ENCODE measurements around the gene CFAP77. TPM values are rescaled to one million over a fixed set of nuclear protein-coding genes. Genes with fewer than 3 reads are reported as not detected.

Gene CFAP77
- total RNA-seq, 1 donor from 2014 or later, result not detected

DNA sequence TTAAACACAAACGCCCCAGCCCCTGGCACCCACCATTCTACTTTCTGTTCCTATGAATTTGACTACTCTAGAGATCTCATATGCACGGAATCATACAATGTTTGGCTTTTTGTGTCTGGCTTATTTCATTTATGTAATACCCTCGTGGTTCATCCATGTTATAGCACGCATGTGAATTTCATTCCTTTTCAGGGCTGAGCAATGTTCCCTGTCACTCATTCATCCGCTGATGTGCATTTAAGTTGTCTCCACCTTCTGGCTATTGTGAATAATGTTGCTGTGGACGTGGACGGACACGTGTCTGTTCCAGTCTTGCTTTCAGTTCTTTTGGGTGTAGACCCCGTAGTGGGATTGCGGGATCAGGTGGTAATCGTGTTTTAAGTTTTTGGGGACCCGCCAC, 92.5 kb downstream of the CFAP77 start:
- TF ChIP-seq CTCF (conservative IDR thresholded peaks at IDR 0.05; ENCODE audit: low read depth, low read length), result peak; percentile 7
- DNase-seq (ENCODE audit: low read depth), result no peak
- H3K4me3 ChIP-seq (ENCODE audit: low read depth, low read length), result no peak overlapping the region

DNA sequence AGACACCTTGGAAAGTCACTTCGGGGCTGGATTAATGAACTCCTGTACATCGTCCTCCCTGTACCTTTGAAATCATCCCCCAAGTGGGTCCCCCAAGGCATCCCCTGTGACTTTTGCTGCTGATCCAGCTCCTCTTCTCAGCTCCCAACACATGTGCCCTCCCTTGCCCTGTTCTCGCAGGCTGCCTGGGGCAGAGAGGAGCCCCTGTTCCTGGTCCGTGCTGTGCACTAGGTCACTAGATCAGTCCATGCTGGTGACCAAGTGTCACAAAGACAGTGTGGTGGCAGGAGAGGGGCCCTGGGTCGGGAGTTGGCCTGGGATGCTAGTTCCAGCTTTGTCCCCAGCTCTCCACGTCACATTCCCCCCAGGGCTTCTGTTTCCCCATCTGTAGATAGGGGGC, 93.1 kb downstream of the CFAP77 start:
- H3K4me3 ChIP-seq (ENCODE audit: low read depth, low read length), result no peak overlapping the region
- no peak for DNase-seq (ENCODE audit: low read depth)
- no peak for TF ChIP-seq CTCF (conservative IDR thresholded peaks at IDR 0.05; ENCODE audit: low read depth, low read length)

GRCh38 chr9:132504488-132504887, 94.5 kb downstream of the CFAP77 start:
- no peak for DNase-seq (ENCODE audit: low read depth)
- no peak for TF ChIP-seq CTCF (conservative IDR thresholded peaks at IDR 0.05; ENCODE audit: low read depth, low read length)
- H3K4me3 ChIP-seq (ENCODE audit: low read depth, low read length), result no peak overlapping the region

- no peak overlapping the region for H3K4me3 ChIP-seq (ENCODE audit: low read depth, low read length)
- DNase-seq (ENCODE audit: low read depth), result no peak
- TF ChIP-seq CTCF (conservative IDR thresholded peaks at IDR 0.05; ENCODE audit: low read depth, low read length), result no peak
Measured at GRCh38 chr9:132505991-132506655, 96.1 kb downstream of the CFAP77 start.

GRCh38 chr9:132506977-132507669, 97.1 kb downstream of the CFAP77 start:
- TF ChIP-seq CTCF (conservative IDR thresholded peaks at IDR 0.05; ENCODE audit: low read depth, low read length), result no peak
- DNase-seq (ENCODE audit: low read depth), result no peak
- no peak overlapping the region for H3K4me3 ChIP-seq (ENCODE audit: low read depth, low read length)

DNA sequence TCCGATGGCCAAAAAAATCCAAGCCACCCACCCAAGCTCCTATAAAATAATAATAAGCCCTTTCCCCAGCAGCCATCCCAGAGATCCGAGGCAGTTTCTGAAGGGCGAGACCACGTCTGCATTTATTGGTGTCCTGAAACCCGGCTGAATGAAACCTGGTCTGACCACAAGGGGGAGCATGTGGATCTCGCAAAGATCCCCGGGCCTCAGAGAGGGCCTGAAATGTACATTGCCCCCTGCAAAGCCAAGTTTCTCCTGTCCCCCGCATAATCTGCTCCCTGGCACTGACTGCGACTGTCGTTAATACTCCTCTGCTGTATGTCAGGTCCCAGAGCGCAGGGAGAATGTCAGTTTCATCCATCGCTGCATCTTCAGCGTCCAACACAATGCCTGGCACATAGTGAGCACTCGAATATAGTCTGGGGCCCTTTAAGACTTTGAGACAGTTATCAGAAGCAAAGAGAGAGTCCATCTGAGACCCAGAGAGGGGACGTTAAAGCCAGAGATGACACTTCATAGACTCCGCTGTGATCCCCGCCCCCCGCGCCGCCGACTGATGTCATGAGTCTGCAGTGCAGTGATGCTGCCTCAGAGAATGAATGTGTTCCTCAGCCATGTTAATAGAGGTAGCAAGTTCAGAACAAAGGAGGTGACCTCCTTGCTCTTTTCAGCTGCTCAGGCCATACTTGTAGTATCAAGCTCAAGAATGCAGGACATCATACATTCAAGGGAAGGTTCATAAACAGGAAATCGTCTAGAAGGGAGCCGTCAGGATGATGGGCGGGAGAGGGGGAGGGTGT, 97.9 kb downstream of the CFAP77 start:
- no peak overlapping the region for H3K4me3 ChIP-seq (ENCODE audit: low read depth, low read length)
- peak; percentile 84 for TF ChIP-seq CTCF (conservative IDR thresholded peaks at IDR 0.05; ENCODE audit: low read depth, low read length)
- no peak for DNase-seq (ENCODE audit: low read depth)
